HG03460 (cell line): ENCODE measurements around the gene STXBP2.
"Not testable (repeated sequence)": the region's sequence is repeated elsewhere in the genome, so short reads cannot be mapped to it uniquely, and the experiment has no call there.

Source experiments
- ATAC-seq: cut with Tn5 transposase; IDR thresholded peaks from one replicate; pipeline ENCODE4 v1.9.1; 2021; ENCODE audit not compliant: unreplicated experiment

The STXBP2 gene

DNA sequence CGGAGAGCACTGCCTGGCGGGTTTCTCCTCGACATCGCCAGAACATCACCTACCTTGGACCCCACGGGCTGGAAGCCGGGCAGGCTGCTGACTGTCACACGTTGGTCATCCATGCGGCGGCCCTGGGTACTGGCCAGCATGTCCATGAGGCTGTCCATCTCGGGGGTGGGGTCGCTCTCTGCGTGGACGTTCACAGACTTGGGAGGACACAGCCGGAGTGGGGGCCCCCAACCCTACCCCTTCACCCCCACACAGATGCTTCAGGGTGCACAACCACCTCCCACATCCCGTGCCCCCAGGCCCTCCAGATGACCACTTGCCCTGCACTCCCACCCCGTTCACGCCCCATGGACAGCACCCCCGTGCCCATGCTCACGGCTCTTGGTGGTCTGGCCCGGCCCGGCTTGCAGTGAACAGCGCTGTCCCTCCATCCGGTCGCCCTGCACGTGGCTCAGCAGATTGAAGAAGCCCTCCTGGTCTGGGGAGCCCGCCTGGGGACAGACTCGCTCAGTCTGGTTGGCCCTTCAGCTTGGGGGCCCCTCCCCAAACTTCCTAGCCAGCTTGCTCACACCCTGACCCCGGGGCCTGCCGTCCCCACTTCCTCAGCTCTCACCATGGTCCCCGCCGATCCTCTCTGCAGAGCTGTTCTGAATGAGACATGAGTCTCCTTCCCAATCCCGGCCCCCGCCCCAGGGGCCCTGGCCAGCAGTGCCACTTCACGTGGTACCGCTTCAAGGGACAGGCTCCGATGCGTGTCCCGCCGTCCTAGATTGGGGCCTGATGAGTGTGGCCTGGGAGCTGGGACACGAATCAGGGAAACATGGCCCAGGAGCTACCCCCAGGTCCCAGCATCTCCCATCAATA lies 4.3 kb upstream of the STXBP2 start:
- ATAC-seq, result no peak

GRCh38 chr19:7633698-7634097 lies 3.2 kb upstream of the STXBP2 start, which contains the start of gene PCP2:
Gene PCP2 (minus strand): TSS chr19:7633719. CDS start chr19:7633457, 262 bp downstream.
- no peak for ATAC-seq

DNA sequence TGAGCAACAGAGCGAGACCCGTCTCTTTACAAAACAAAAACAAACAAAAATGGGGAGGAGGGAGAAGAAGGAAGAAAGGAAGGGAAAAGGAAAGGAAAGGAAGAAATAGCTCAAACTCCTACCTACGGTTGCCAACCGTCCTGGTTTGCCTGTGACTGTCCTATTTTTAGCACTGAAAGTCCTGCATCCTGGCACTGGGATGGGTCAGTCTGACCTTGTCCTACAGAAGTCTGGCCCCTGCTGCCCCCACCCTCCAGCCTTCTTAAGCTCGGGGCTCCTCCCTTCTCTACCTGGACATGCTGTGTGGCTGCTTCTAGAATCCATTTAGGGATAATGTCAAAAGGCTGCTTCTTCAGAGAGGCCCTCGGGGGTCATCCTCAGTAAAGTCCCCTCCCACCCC lies 1.2 kb upstream of the STXBP2 start:
- no peak for ATAC-seq

DNA sequence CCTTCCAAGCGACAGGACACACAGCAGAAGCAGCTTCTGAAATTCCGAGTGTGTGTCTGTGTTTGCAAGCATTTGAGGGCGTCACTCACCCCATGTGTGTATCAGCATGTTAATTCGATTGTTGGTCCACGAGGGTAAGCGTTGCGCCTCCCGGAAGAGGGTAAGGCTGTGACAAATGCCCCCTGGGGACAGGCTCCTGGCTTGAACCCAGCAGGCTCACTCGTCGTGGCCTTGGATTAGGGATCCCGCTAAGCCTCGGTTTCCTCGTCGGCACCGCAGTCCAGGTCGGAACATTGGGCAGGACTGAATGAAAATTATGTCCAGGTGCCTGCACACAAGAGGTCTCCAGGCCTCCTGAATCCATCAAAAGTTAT lies 606 bp upstream of the STXBP2 start:
- no peak for ATAC-seq

DNA sequence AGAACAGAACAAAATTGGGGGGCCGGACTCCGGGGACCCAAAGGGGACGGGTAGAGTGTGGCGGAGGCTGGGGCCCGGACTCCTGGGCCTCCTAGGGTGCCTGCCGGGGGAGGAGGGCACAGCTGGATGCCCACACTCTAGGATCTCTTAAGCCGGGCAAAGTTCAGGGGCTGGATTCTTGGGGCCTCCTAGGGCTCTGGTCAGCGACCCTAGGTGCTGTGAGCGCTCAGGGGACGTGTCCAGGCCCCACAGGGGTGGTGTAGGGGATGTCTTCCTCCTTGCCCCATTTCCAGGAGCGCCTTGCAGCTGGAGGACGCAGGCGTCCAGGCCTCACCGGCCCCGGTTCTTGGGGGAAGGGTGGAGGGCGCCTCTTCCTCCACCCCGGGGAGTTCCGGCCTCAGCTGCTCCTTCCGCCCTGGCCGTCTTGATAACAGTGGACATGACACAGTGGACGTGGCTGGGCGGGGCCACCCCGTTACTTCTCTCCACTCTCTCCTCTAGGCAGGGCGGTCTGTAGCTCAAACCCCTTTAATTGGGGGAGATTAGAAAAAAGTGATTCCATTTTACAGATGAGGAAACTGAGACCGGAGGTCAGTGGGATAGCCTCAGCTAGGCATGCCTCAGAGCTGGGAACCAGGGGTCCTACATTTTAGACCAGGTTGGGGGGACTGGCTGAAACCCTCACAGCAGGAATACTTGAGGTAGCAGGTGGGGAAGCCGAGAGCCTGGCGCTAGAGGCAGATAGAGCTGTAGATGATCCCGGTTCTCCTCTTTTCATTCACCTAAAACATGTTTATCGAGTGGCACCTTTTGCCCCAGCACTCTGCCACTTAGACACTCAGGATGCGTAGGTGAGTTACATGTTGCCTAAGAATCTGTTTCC lies 705 bp downstream of the STXBP2 start:
- no peak for ATAC-seq

DNA sequence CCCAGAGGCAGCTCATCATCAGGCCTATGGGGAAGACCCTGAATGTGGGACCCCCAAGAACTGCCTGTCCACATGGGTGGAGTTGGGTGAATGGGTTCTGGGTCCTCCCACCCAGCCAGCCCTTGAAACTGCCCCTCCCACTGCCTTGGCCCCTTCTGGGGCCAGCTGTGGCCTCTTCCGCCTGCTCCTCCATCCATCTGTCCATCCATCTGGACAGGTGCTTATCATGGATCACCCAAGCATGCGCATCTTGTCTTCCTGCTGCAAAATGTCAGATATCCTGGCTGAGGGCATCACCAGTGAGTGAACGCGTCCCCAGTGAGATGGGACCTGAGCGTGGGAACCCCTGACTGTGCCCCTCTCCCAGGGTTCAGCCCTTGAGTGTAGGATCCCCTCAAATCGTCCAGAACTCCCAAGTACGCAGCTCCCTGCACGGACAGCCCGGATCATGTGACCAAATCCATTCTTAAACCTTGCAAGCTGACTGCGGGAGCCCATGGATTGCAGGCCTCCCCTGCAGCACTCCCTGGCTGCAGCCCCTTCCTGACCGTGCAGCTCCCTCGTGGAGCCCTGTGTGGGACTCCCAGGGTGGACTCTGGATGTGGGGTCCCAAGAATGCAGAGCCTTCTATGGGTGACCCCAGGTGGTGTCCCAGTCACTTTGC lies 2.0 kb downstream of the STXBP2 start:
- ATAC-seq, result no peak

DNA sequence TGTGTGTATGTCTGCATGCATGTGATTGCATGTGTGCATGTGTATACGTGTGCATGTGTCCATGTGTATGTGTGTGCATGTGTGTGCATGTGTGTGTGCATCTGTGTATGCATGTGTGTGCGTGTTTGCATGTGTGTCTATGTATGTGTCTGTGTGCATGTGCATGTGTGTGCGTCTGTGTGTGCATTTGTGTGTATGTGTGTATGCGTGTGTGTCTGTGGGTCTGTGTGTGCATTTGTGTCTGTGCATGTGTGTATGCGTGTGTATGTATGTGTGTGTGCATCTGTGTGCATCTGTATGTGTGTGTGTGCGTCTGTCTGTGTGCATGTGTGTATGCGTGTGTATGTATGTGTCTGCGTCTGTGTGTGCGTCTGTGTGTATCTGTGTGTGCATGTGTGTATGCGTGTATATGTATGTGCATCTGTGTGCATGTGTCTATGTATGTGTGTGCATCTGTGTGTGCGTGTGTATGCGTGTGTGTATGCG lies 3.0 kb downstream of the STXBP2 start:
- ATAC-seq, result no peak

GRCh38 chr19:7640803-7641202 lies 3.9 kb downstream of the STXBP2 start:
- ATAC-seq, result no peak

DNA sequence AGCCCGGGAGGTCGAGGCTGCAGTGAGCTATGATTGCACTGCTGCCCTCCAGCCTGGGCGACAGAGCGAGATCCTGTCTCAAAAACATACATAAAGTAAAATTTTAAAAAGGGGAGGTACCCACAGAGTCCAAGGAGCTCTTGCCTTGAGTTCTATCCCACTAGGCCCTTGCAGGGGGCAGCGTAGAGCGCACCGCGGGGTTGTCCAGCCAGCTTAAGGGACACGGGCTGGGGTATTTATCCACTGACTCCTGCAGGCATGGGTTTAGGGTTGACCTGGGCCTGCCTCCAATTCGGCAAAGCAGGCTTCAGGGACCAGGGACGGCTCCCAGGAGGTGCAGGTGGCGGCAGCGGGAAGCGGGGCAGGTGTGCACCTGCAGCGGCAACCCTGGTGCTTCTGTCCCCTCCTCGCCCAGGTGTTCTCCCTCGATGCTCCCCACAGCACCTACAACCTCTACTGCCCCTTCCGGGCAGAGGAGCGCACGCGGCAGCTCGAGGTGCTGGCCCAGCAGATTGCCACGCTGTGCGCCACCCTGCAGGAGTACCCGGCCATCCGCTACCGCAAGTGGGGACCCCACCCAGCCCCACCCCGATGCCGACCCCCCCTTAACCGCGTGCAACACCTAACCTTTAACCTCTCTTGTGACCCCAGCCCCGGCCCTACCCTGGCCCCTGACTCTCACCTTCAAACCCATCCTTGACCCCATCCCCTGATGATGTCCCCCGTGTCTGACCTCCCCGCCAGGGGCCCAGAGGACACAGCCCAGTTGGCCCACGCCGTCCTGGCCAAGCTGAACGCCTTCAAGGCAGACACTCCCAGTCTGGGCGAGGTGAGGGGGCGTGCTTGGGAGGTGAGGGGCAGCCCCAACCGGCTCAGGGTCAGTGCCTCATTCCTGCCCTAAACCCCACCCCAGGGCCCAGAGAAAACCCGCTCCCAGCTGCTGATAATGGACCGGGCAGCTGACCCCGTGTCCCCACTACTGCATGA lies 4.7 kb downstream of the STXBP2 start:
- no peak for ATAC-seq

DNA sequence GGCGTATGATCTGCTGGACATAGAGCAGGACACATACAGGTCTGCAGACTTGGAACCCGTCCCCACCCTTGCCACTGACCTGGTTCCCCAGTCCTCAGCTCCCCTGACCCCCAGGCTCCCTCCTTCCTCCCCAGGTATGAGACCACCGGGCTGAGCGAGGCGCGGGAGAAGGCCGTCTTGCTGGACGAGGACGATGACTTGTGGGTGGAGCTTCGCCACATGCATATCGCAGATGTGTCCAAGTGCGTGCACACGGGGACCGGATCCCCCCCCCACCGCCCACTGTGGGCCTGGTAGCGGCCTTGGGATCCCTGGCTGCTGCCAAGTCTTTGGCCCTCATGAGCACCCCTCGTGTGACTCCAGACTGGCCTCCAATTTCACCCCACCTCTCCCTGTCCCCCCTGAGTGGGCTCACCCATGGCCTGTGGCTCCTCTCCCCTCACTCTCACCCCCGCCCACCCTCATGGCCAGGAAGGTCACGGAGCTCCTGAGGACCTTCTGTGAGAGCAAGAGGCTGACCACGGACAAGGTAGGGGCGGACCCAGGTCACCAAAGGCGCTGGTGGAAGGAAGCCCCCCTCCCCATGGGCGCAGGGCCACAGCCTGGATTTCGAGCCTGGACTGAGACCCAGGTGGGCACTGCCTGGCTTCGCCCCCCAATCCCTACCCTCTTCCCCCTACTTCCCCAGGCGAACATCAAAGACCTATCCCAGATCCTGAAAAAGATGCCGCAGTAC lies 5.6 kb downstream of the STXBP2 start:
- no peak for ATAC-seq

- no peak for ATAC-seq
Observed at GRCh38 chr19:7643031-7643415, 6.1 kb downstream of the STXBP2 start.

GRCh38 chr19:7643629-7644549 lies 7.0 kb downstream of the STXBP2 start:
- not testable (repeated sequence) for ATAC-seq

DNA sequence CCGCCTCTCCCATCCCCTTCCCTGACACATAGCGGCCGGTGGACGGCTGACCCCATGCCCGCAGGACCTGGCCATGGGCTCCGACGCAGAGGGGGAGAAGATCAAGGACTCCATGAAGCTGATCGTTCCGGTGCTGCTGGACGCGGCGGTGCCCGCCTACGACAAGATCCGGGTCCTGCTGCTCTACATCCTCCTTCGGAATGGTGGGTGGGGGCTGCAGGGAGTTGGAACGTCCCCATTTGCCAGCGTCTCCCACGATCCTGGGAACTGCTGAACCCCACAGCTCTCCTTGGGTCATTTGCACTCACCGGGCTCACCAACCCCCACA lies 7.6 kb downstream of the STXBP2 start:
- no peak for ATAC-seq

GRCh38 chr19:7645163-7645562 lies 8.3 kb downstream of the STXBP2 start:
- no peak for ATAC-seq

- no peak for ATAC-seq
Observed at GRCh38 chr19:7645656-7646425, 8.9 kb downstream of the STXBP2 start.

- no peak for ATAC-seq
Observed at GRCh38 chr19:7646426-7646700, 9.5 kb downstream of the STXBP2 start.

GRCh38 chr19:7647156-7647555 lies 10.2 kb downstream of the STXBP2 start:
- ATAC-seq, result no peak
